Ovary (tissue), 9 donors: Measurements from ENCODE around the gene BRINP1. TPM values are rescaled to one million over a fixed set of nuclear protein-coding genes. Genes with fewer than 3 reads are reported as not detected.

Experiments used
- DNase-seq, 5 donors: peaks; one replicate each; pipeline ENCODE4 v3.0.0-alpha.2; 2019 to 2020
- H3K27ac ChIP-seq, 2 donors: fragments of 200-600 bp; one replicate each; pipeline versions ENCODE4 v1.5.1 to v1.8.0; 2019 to 2022
- H3K27me3 ChIP-seq: fragments of 200-600 bp; one replicate; pipeline ENCODE4 v1.8.0; 2022
- H3K36me3 ChIP-seq: fragments of 200-600 bp; sonication (generic); one replicate; pipeline ENCODE4 v1.5.1; 2019
- H3K4me1 ChIP-seq: one replicate; pipeline ENCODE4 v1.8.1; 2013; ENCODE audit warnings: mild to moderate bottlenecking, moderate library complexity; ENCODE audit not compliant: insufficient read depth
- H3K4me3 ChIP-seq: fragments of 200-600 bp; sonication (generic); one replicate; pipeline ENCODE4 v1.5.1; 2017
- H3K9me3 ChIP-seq, 2 donors: fragments of 200-600 bp in 1 of 2; sonication (generic) in 1 of 2; one replicate each; pipeline versions ENCODE4 v1.5.1 to v1.8.1; 2013 to 2019; ENCODE audit warnings: mild to moderate bottlenecking in 1 of 2, moderate library complexity in 1 of 2
- EP300 ChIP-seq: sonication (generic); formaldehyde crosslinking; IDR thresholded peaks from one replicate; pipeline ENCODE4 v1.6.1; 2017; ENCODE audit warnings: antibody characterized with exemption
- POLR2A ChIP-seq: fragments of 450-650 bp; IDR thresholded peaks from one replicate; pipeline ENCODE4 v1.6.1; 2017; ENCODE audit warnings: antibody characterized with exemption, mild to moderate bottlenecking, moderate library complexity
- WGBS, 3 donors: extraction: QIAGEN DNeasy Blood & Tissue Kit in 1 of 3; methylation state at CpG; one replicate each; pipeline versions ENCODE4 v1.1.5 to v1.1.7; 2013 to 2017; 5-methylcytosine and 5-hydroxymethylcytosine counted together
- intact Hi-C, 4 donors: fragments of 100-400 bp; cut with DNase I; formaldehyde crosslinking; loops; one replicate each; pipeline versions ENCODE4 v1.11.0 to v1.15.1; 2022 to 2023
- polyA plus RNA-seq, 2 donors: library from polyadenylated mRNA; stranded (reverse); fragments of 200-250 nt in 1 of 2; fragments of 350-450 nt in 1 of 2; fragmentation: Illumina TruSeq in 1 of 2; extraction: RNeasy Lipid Tissue Mini Kit (QIAGEN cat#74804) in 1 of 2; gene quantifications; one replicate each; pipeline ENCODE4 v1.2.3, GENCODE V29; 2013 to 2014
- total RNA-seq, 7 donors: library from RNA; depleted of rRNA in 2 of 7; stranded (reverse); fragments of >200 nt in 2 of 7; fragmentation: NEBNext Ultra II Directional in 3 of 7; extraction: Animal tissue kit (Norgen Biotek cat#: 25700) in 3 of 7; gene quantifications; one replicate each; pipeline versions ENCODE4 v1.1.0 to v1.2.4, GENCODE V29; 2016 to 2023
- TF ChIP-seq, protein P1 (sequence below), 3 donors: fragments of 450-650 bp in 2 of 3; fragments of 200-600 bp in 1 of 3; IDR thresholded peaks; one replicate each; pipeline versions ENCODE4 v1.5.1 to v1.8.0; 2016 to 2022; ENCODE audit warnings: antibody characterized with exemption in 3 of 3, mild to moderate bottlenecking in 1 of 3
- donor health status: DM: no; HTN: no; CAD: no; lungs with moderate emphysema.
- donor health status: DM: no; HTN: no; CAD: no.
- donor health status: Bipolar disorder and iron deficiency.
- donor health status: DM: yes; HTN: yes; CAD: no.
- donor health status: DM: no; HTN: no; CAD: no.
- donor health status: DM: yes; HTN: yes; CAD: no.

BRINP1 gene
- total and polyA plus RNA-seq, 9 donors, result 0.08 to 0.32 (median 0.13) TPM; not detected in 6

DNA sequence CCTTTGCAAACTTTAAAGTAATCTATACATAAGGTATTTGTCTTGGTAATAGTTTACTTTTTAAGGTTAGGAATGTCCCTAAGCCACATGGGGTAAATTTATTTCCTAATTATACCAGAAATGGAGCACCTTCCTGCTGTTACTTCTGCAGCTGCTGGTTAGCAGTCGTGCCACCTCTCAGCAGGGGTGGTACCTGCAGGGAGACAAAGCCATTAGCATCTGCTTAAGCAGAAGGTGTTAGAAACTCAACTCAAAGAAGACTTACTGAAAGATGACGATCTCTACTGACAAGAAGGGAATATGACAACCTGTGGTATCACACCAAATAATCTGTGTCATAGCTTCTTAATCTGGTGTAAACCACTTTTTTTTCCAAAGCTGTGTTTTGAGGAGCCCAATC is 173.7 kb downstream of the BRINP1 start:
- no peak for DNase-seq
- Histone ChIP-seq H3K27ac (no peak overlapping the region), H3K4me1 (no peaks in the 10 kb centered on the region), H3K27me3 (no peaks in the 10 kb centered on the region), H3K4me3 (no peak overlapping the region), H3K9me3 (no peaks in the 10 kb centered on the region), H3K36me3 (no peaks in the 10 kb centered on the region)
- TF ChIP-seq EP300, result no peak
- TF ChIP-seq, protein P1, sequence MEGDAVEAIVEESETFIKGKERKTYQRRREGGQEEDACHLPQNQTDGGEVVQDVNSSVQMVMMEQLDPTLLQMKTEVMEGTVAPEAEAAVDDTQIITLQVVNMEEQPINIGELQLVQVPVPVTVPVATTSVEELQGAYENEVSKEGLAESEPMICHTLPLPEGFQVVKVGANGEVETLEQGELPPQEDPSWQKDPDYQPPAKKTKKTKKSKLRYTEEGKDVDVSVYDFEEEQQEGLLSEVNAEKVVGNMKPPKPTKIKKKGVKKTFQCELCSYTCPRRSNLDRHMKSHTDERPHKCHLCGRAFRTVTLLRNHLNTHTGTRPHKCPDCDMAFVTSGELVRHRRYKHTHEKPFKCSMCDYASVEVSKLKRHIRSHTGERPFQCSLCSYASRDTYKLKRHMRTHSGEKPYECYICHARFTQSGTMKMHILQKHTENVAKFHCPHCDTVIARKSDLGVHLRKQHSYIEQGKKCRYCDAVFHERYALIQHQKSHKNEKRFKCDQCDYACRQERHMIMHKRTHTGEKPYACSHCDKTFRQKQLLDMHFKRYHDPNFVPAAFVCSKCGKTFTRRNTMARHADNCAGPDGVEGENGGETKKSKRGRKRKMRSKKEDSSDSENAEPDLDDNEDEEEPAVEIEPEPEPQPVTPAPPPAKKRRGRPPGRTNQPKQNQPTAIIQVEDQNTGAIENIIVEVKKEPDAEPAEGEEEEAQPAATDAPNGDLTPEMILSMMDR (IDR thresholded peaks at IDR 0.05), result no peak
- TF ChIP-seq POLR2A, result no peak
- 22 to 33% (median 26%) methylated on average over 2 of the region's 2 CpGs for WGBS, 3 donors
- intact Hi-C loops, result no loop called here

- H3K9me3 ChIP-seq, result no peaks in the 10 kb centered on the region
- TF ChIP-seq, protein P1 (IDR thresholded peaks at IDR 0.05), result no peak
- TF ChIP-seq POLR2A (no peak), EP300 (no peak)
- DNase-seq, result no peak
- H3K27ac ChIP-seq, result no peak overlapping the region
- H3K36me3 ChIP-seq, result no peaks in the 10 kb centered on the region
- WGBS, 3 donors, result 63 to 75% (median 71%) methylated on average over 3 of the region's 3 CpGs
- no peak overlapping the region for H3K4me3 ChIP-seq
- no peaks in the 10 kb centered on the region for H3K27me3 ChIP-seq
- intact Hi-C loops, result no loop called here
- no peaks in the 10 kb centered on the region for H3K4me1 ChIP-seq
Observed at GRCh38 chr9:119185298-119185697, 183.9 kb downstream of the BRINP1 start.

- H3K4me3 ChIP-seq, result no peak overlapping the region
- TF ChIP-seq EP300 (no peak), POLR2A (no peak)
- TF ChIP-seq, protein P1 (IDR thresholded peaks at IDR 0.05), result no peak
- no peaks in the 10 kb centered on the region for H3K9me3 ChIP-seq
- intact Hi-C loops, result no loop called here
- H3K27me3 ChIP-seq, result no peaks in the 10 kb centered on the region
- no peaks in the 10 kb centered on the region for H3K36me3 ChIP-seq
- WGBS, 3 donors, result 63 to 80% (median 67%) methylated on average over 3 of the region's 3 CpGs
- H3K4me1 ChIP-seq, result no peaks in the 10 kb centered on the region
- H3K27ac ChIP-seq, result no peak overlapping the region
- no peak for DNase-seq
Observed at GRCh38 chr9:119184265-119184936, 184.8 kb downstream of the BRINP1 start.

- H3K27me3 ChIP-seq, result no peaks in the 10 kb centered on the region
- DNase-seq, result no peak
- no peaks in the 10 kb centered on the region for H3K4me1 ChIP-seq
- no peaks in the 10 kb centered on the region for H3K36me3 ChIP-seq
- TF ChIP-seq, protein P1 (IDR thresholded peaks at IDR 0.05), result no peak
- TF ChIP-seq POLR2A, result no peak
- no peak for TF ChIP-seq EP300
- no peaks in the 10 kb centered on the region for H3K9me3 ChIP-seq
- no peak overlapping the region for H3K4me3 ChIP-seq
- no peak overlapping the region for H3K27ac ChIP-seq
- intact Hi-C loops, result no loop called here
Observed at GRCh38 chr9:119181561-119181960, 187.7 kb downstream of the BRINP1 start.
